ENCODE measurements around the gene DHRS13.

- TF ChIP-seq CTCF (IDR thresholded peaks at IDR 0.05) (no peak), POLR2A (IDR thresholded peaks at IDR 0.05) (no peak)
Observed at GRCh38 chr17:28926786-28927185, 23.9 kb upstream of the DHRS13 start.
